HG03095 (cell line): Measurements from ENCODE around the gene GRAMD1B.

Source experiments
- ATAC-seq: cut with Tn5 transposase; IDR thresholded peaks from one replicate; pipeline ENCODE4 v1.9.1; 2021; ENCODE audit warnings: moderate library complexity; ENCODE audit not compliant: unreplicated experiment

GRAMD1B gene

GRCh38 chr11:123408619-123409455, 21.2 kb upstream of the GRAMD1B start:
- ATAC-seq = no peak

GRCh38 chr11:123409456-123410217, 20.4 kb upstream of the GRAMD1B start:
- no peak for ATAC-seq

DNA sequence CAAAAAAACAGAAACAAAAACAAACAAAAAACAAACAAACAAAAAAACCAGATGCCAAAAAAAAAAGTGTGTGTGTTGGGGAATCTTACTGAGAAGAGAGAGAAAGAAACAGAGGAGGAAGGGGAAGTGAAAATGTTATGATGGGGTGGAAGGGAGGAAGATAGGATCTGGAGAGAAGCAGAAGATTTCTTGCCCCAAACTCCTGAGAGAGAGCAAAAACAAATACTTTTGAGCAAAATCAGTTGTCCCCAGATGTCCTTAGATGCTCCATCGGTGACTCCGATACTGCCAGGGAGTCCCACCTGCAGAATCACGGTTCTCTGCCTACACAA, 19.9 kb upstream of the GRAMD1B start:
- ATAC-seq = no peak

DNA sequence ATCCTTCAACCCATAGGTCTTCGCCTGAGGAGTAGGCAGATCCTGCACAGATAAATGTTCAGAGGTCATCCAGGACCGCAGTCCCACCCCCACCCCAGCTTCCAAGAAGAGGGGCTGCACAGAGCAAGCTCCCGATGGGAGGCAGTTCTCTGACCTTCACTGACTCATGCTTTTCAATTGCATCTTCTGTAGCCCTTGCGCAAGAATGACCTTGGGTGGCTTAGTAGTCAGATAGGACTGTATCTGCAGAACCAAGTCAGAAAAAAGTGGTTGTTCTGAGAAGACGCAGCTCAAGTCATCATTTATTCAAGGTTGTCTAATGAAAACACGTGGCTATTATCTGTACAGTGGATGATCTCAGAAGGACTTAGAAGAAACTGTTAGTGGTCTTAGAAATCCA, 16.4 kb upstream of the GRAMD1B start:
- no peak for ATAC-seq

DNA sequence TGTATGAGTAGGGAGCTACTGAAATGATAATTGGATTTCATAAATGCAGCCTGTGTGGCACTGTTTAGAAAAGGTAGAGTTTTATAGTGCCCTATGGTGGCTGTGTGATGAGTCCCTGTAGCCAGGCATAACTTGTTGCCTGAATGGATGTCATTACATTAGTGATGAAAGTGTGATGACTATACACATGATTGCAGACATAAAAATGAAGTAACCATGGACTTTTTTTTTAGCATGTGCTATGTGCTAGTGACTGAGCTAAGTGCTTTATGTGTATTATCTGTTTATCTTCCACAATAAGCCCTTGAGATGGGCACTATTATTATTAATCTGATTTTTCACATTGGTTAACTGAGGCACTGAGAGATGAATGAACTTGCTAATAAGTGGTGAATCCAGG, 13.5 kb upstream of the GRAMD1B start:
- no peak for ATAC-seq

DNA sequence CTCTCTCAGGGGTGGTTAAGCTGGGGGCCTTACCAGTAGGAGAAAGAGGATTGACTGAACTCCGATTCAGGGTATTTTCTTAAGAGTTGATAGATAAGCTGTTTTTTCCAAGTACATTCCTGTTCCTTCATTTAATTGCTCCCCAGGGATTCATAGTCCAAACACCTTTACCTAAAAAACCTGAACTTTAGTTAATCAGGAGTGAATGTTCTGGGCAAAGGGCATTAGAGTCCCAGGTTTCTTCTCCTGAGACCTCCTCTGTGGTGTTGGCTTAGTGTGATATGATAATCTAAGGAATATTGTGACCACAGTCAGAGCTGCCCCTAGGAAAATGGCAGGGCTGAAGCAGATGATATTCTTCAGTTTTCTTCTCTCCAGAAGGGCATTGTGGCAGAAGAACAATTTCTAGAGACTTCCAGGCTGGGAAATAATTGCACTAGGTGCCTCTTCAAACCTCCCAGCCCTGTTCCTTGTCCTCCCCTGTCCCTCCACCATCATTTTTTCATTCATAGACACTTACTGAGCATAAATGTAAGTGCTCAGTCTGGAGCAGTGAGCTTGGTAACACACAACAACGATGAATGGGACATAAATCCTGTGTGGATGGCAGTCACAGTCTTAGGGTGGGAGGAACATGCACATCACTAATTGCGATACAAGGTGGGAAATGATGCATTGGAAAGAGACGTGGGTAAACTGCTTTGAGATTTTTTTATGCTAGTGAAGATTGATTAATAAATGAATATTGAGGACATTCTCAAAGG, 11.5 kb upstream of the GRAMD1B start:
- ATAC-seq = no peak

GRCh38 chr11:123419731-123420452, 10.2 kb upstream of the GRAMD1B start:
- ATAC-seq = no peak

- ATAC-seq = no peak
Measured at GRCh38 chr11:123421589-123421988, 8.5 kb upstream of the GRAMD1B start.

- ATAC-seq = no peak
Measured at GRCh38 chr11:123425367-123425766, 4.7 kb upstream of the GRAMD1B start.

GRCh38 chr11:123426789-123427188, 3.3 kb upstream of the GRAMD1B start:
- ATAC-seq = no peak

DNA sequence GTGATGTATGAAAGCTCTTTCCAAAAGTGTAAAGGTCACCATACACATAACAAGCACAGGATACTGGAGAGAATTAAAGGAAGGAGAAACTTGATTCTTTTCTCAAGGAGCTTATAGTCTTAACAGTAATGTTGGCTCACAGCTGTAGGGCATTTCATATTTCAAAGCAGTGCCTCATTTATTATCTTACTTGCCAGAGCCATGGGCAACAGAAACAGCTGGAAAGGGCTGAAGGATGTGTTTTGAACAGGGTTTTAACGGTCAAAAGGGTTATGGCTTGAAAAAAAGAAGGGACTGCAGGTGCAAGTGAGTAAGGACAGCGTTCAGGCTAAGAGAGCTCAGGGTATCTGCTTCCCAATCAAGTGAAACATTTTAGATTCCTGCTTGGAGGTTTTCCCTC, 2.7 kb upstream of the GRAMD1B start:
- ATAC-seq = no peak

GRCh38 chr11:123428116-123428715, 1.9 kb upstream of the GRAMD1B start:
- ATAC-seq = no peak

DNA sequence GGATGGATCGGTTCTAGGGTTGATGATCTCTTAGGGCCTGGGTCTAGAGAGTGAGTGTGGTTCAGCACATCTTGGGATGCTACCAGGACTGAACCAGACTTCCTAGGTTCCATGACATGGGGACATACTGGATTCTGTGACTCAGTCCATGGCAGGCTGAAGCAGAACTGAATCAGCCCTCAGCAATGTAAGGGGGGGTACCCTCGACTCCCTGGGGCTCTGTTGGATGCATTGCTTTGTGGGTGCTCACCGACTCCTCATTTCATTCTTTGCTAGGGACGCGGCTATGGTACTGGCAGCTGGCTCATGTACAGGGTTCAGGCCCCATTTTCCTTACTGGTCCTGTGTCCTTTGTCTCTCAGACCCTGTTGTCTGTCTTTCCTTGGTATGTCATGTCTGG, 733 bp upstream of the GRAMD1B start:
- no peak for ATAC-seq

DNA sequence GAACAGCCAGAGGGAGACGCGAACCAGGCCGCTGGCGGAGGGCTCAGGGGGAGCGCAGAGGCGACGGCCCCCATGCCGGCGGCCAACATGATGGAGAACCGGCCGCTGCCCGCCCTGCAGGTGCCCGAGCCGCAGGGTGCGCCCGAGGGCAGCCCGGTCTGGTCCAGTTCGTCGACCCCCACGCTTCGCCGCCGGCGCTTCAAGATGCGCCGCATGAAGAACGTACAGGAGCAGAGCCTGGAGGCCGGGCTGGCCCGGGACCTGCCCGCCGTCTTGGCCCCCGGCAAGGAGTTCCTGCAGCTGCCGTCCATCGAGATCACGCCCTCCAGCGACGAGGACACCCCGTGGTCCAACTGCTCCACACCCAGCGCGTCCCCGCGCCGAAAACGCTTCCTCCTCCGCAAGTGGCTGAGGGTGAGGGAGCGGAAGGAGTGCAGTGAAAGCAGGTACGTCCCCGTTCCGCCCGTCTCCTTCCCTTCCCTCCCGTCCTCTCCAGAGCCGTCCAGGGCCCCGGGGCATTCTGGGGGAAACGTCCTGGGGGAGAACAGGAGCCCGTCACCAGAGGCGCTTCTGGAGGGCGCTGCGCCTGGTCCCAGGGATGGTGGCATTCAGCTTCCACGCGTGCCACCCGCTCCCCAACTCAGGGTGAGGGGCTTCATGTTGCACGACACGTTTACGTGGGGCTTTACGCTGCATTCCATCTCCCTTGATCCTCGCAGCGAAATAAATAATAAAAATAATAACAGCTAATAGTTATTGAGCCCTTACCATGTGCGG, 840 bp downstream of the GRAMD1B start:
- ATAC-seq = peak; percentile 48

- no peak for ATAC-seq
Measured at GRCh38 chr11:123431619-123432018, 1.6 kb downstream of the GRAMD1B start.

GRCh38 chr11:123434262-123434661, 4.2 kb downstream of the GRAMD1B start:
- ATAC-seq = no peak

DNA sequence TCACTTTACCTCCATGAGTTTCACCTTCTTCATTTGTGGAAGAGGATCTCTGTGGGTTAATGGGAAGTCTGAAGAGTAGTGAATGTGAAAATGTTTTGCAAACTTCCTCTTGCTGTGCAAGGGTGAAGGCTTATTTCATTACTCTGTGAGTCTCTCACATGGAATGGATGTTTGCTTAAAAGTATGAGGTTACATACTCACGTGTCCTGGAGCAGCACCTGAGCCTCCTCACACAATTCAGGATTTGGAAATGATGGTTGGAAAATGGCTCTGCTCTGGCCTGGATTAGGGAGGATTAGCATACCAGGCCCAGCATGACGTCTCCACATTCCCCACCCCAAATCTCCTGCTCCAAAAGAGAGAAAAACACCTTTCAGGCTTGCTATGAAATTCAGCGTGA, 4.8 kb downstream of the GRAMD1B start:
- no peak for ATAC-seq

- no peak for ATAC-seq
Measured at GRCh38 chr11:123437236-123437979, 7.3 kb downstream of the GRAMD1B start.

- no peak for ATAC-seq
Measured at GRCh38 chr11:123438131-123438627, 8.1 kb downstream of the GRAMD1B start.
